A549 (cell line): ENCODE results near the gene GOLPH3.

ENCODE experiments used
- CEBPB ChIP-seq, 2 experiments: fragments of >200 bp in 1 of 2; sonication (Bioruptor Twin) in 1 of 2; formaldehyde crosslinking in 1 of 2; IDR thresholded peaks; 2 replicates each; pipeline ENCODE4 v1.6.1; 2012 to 2016
- EP300 ChIP-seq, 2 experiments: fragments of >200 bp; sonication (Bioruptor Twin); formaldehyde crosslinking; IDR thresholded peaks; 2 replicates in 1 of 2; 3 replicates in 1 of 2; pipeline ENCODE4 v1.6.1; 2016 to 2017
- HOXB13 ChIP-seq: fragments of 250-450 bp; sonication (Bioruptor Pico); IDR thresholded peaks from 2 replicates; pipeline ENCODE4 v1.5.0; 2020; ENCODE audit warnings: low read depth, mild to moderate bottlenecking, moderate library complexity
- JUN ChIP-seq, 2 experiments: fragments of >200 bp; sonication (Bioruptor Twin); formaldehyde crosslinking; IDR thresholded peaks; 2 replicates in 1 of 2; 3 replicates in 1 of 2; pipeline ENCODE4 v1.6.1; 2016 to 2017
- JUNB ChIP-seq: fragments of >200 bp; sonication (Bioruptor Twin); formaldehyde crosslinking; IDR thresholded peaks from 2 replicates; pipeline ENCODE4 v1.6.1; 2016
- KDM1A ChIP-seq: fragments of 200-600 bp; sonication (generic); IDR thresholded peaks from 2 replicates; pipeline ENCODE4 v1.6.1; 2016; ENCODE audit warnings: low read depth, mild to moderate bottlenecking
- NR3C1 ChIP-seq: fragments of >200 bp; sonication (Bioruptor Twin); formaldehyde crosslinking; IDR thresholded peaks from 3 replicates; pipeline ENCODE4 v1.6.1; 2017
- POLR2A ChIP-seq: IDR thresholded peaks from 2 replicates; pipeline ENCODE4 v1.6.1; 2012; ENCODE audit warnings: mild to moderate bottlenecking, low read length
- RAD21 ChIP-seq, 2 experiments: fragments of >200 bp in 1 of 2; sonication (Bioruptor Twin) in 1 of 2; formaldehyde crosslinking in 1 of 2; IDR thresholded peaks in 1 of 2; conservative IDR thresholded peaks in 1 of 2; 2 replicates in 1 of 2; 3 replicates in 1 of 2; pipeline ENCODE4 v1.6.1; 2012 to 2018; ENCODE audit warnings: inconsistent platforms in 1 of 2
- TF ChIP-seq, protein P1 (sequence below): fragments of >200 bp; sonication (Bioruptor Twin); formaldehyde crosslinking; IDR thresholded peaks from 3 replicates; pipeline ENCODE4 v1.5.1; 2016
- TF ChIP-seq, protein P2 (sequence below): fragments of >200 bp; sonication (Bioruptor Twin); formaldehyde crosslinking; IDR thresholded peaks from 3 replicates; pipeline ENCODE4 v1.6.1; 2016
- TF ChIP-seq, protein P3 (sequence below): fragments of 250-450 bp; sonication (Bioruptor Pico); IDR thresholded peaks from 2 replicates; pipeline ENCODE4 v1.5.0; 2021; ENCODE audit warnings: mild to moderate bottlenecking, moderate library complexity, borderline replicate concordance

DNA sequence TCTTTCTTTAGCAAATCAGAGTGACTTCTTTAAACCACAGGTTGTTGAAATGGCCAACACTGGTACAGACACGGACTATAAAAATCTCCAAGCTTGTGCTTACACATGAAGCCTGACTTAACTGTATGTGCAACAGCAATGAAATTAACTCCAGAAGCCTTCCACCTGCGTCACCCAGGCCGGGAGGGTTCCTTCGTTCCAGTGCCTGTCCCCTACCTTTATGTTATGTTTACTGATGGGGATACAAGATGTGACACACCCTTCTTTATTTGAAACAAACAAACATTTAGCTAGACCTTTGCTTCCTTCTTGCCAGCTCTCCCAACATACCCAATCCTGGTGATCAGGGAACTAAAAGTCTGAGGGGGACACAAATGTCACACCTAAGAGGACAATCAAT lies 66.0 kb downstream of the GOLPH3 start:
- TF ChIP-seq EP300 (IDR thresholded peaks at IDR 0.05) (no peak), RAD21 (conservative IDR thresholded peaks at IDR 0.05 in 1 of 2, IDR thresholded peaks at IDR 0.05 in 1 of 2) (no peak), JUN (IDR thresholded peaks at IDR 0.05) (no peak), KDM1A (no peak), JUNB (no peak), POLR2A (no peak), CEBPB (IDR thresholded peaks at IDR 0.05) (no peak), HOXB13 (CRISPR knock-in tag) (no peak), NR3C1 (no peak)
- TF ChIP-seq, protein P1, sequence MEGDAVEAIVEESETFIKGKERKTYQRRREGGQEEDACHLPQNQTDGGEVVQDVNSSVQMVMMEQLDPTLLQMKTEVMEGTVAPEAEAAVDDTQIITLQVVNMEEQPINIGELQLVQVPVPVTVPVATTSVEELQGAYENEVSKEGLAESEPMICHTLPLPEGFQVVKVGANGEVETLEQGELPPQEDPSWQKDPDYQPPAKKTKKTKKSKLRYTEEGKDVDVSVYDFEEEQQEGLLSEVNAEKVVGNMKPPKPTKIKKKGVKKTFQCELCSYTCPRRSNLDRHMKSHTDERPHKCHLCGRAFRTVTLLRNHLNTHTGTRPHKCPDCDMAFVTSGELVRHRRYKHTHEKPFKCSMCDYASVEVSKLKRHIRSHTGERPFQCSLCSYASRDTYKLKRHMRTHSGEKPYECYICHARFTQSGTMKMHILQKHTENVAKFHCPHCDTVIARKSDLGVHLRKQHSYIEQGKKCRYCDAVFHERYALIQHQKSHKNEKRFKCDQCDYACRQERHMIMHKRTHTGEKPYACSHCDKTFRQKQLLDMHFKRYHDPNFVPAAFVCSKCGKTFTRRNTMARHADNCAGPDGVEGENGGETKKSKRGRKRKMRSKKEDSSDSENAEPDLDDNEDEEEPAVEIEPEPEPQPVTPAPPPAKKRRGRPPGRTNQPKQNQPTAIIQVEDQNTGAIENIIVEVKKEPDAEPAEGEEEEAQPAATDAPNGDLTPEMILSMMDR, result no peak
- TF ChIP-seq, protein P2, sequence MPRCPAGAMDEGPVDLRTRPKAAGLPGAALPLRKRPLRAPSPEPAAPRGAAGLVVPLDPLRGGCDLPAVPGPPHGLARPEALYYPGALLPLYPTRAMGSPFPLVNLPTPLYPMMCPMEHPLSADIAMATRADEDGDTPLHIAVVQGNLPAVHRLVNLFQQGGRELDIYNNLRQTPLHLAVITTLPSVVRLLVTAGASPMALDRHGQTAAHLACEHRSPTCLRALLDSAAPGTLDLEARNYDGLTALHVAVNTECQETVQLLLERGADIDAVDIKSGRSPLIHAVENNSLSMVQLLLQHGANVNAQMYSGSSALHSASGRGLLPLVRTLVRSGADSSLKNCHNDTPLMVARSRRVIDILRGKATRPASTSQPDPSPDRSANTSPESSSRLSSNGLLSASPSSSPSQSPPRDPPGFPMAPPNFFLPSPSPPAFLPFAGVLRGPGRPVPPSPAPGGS, result no peak
- TF ChIP-seq, protein P3, sequence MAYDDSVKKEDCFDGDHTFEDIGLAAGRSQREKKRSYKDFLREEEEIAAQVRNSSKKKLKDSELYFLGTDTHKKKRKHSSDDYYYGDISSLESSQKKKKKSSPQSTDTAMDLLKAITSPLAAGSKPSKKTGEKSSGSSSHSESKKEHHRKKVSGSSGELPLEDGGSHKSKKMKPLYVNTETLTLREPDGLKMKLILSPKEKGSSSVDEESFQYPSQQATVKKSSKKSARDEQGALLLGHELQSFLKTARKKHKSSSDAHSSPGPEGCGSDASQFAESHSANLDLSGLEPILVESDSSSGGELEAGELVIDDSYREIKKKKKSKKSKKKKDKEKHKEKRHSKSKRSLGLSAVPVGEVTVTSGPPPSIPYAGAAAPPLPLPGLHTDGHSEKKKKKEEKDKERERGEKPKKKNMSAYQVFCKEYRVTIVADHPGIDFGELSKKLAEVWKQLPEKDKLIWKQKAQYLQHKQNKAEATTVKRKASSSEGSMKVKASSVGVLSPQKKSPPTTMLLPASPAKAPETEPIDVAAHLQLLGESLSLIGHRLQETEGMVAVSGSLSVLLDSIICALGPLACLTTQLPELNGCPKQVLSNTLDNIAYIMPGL (CRISPR knock-in tag), result no peak
